GM23338 (cell line): Measurements from ENCODE around the gene TMEM208.

Experiments
- CREB1 ChIP-seq: fragments of 250-450 bp; sonication (Bioruptor Pico); IDR thresholded peaks from 2 replicates; pipeline ENCODE4 v1.5.0; 2020; ENCODE audit warnings: low read depth, mild to moderate bottlenecking, moderate library complexity
- CTCF ChIP-seq, 2 experiments: fragments of 200-600 bp in 1 of 2; sonication (generic) in 1 of 2; conservative IDR thresholded peaks; 2 replicates each; pipeline versions ENCODE4 v1.5.1 to v1.6.1; 2016 to 2017; ENCODE audit warnings: antibody characterized with exemption in 2 of 2, low read depth in 2 of 2, mild to moderate bottlenecking in 2 of 2, moderate library complexity in 1 of 2
- ETS1 ChIP-seq: IDR thresholded peaks from 2 replicates; pipeline ENCODE4 v1.6.1; 2016; ENCODE audit warnings: antibody characterized with exemption
- EZH2 ChIP-seq: fragments of 200-600 bp; sonication (generic); IDR thresholded peaks from one replicate; pipeline ENCODE4 v1.8.0; 2017; ENCODE audit warnings: antibody characterized with exemption, mild to moderate bottlenecking, low read depth; ENCODE audit not compliant: unreplicated experiment
- EZH2phosphoT487 ChIP-seq: fragments of 200-600 bp; sonication (generic); IDR thresholded peaks from one replicate; pipeline ENCODE4 v1.8.1; 2018; ENCODE audit warnings: antibody characterized with exemption; ENCODE audit not compliant: unreplicated experiment
- JUNB ChIP-seq: IDR thresholded peaks from one replicate; pipeline ENCODE4 v1.6.1; 2016; ENCODE audit warnings: antibody characterized with exemption; ENCODE audit not compliant: unreplicated experiment
- NANOG ChIP-seq: IDR thresholded peaks from 2 replicates; pipeline ENCODE4 v1.6.1; 2016; ENCODE audit warnings: antibody characterized with exemption, borderline replicate concordance
- POLR2AphosphoS5 ChIP-seq: IDR thresholded peaks from 2 replicates; pipeline ENCODE4 v1.6.1; 2016; ENCODE audit warnings: antibody characterized with exemption, low read depth
- STAT1 ChIP-seq: IDR thresholded peaks from one replicate; pipeline ENCODE4 v1.6.1; 2016; ENCODE audit warnings: antibody characterized with exemption; ENCODE audit not compliant: unreplicated experiment
- ZNF331 ChIP-seq: fragments of 250-450 bp; sonication (Bioruptor Pico); IDR thresholded peaks from 2 replicates; pipeline ENCODE4 v1.5.0; 2020; ENCODE audit warnings: low read depth, mild to moderate bottlenecking, moderate library complexity
- ZNF462 ChIP-seq: fragments of 250-450 bp; sonication (Bioruptor Pico); IDR thresholded peaks from 2 replicates; pipeline ENCODE4 v1.5.0; 2020; ENCODE audit warnings: mild to moderate bottlenecking, moderate library complexity
- TF ChIP-seq, protein P1 (sequence below): IDR thresholded peaks from one replicate; pipeline ENCODE4 v1.6.1; 2018; ENCODE audit warnings: antibody characterized with exemption; ENCODE audit not compliant: unreplicated experiment

- TF ChIP-seq CTCF (conservative IDR thresholded peaks at IDR 0.05; ENCODE audit: low read depth in 2 of 2) (no peak), EZH2phosphoT487 (no peak), POLR2AphosphoS5 (no peak), JUNB (no peak), EZH2 (no peak), ETS1 (no peak), NANOG (no peak), CREB1 (CRISPR knock-in tag) (no peak), ZNF331 (no peak), STAT1 (no peak), ZNF462 (CRISPR knock-in tag) (no peak)
- TF ChIP-seq, protein P1, sequence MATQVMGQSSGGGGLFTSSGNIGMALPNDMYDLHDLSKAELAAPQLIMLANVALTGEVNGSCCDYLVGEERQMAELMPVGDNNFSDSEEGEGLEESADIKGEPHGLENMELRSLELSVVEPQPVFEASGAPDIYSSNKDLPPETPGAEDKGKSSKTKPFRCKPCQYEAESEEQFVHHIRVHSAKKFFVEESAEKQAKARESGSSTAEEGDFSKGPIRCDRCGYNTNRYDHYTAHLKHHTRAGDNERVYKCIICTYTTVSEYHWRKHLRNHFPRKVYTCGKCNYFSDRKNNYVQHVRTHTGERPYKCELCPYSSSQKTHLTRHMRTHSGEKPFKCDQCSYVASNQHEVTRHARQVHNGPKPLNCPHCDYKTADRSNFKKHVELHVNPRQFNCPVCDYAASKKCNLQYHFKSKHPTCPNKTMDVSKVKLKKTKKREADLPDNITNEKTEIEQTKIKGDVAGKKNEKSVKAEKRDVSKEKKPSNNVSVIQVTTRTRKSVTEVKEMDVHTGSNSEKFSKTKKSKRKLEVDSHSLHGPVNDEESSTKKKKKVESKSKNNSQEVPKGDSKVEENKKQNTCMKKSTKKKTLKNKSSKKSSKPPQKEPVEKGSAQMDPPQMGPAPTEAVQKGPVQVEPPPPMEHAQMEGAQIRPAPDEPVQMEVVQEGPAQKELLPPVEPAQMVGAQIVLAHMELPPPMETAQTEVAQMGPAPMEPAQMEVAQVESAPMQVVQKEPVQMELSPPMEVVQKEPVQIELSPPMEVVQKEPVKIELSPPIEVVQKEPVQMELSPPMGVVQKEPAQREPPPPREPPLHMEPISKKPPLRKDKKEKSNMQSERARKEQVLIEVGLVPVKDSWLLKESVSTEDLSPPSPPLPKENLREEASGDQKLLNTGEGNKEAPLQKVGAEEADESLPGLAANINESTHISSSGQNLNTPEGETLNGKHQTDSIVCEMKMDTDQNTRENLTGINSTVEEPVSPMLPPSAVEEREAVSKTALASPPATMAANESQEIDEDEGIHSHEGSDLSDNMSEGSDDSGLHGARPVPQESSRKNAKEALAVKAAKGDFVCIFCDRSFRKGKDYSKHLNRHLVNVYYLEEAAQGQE: no peak
These were observed 37.9 kb downstream of the TMEM208 start for GRCh38 chr16:67264866-67265265.
